Keratinocyte (primary cell): ENCODE results near the gene KRT31.
"Not testable (repeated sequence)": the region's sequence is repeated elsewhere in the genome, so short reads cannot be mapped to it uniquely, and the experiment has no call there.

Experiments used
- CTCF ChIP-seq, 3 experiments: IDR thresholded peaks in 1 of 3; conservative IDR thresholded peaks in 1 of 3; optimal IDR thresholded peaks in 1 of 3; 2 replicates in 2 of 3; 3 replicates in 1 of 3; pipeline versions ENCODE3 to v1.5.1; 2011; ENCODE audit warnings: low read length in 3 of 3, mild to moderate bottlenecking in 3 of 3, moderate library complexity in 2 of 3, control low read depth in 1 of 3, inconsistent platforms in 1 of 3; ENCODE audit not compliant: insufficient read depth in 2 of 3; ENCODE audit errors: extremely low read depth in 1 of 3
- EZH2 ChIP-seq: IDR thresholded peaks from one replicate; pipeline ENCODE4 v1.6.1; 2012; ENCODE audit warnings: inconsistent platforms, mild to moderate bottlenecking, low read length, moderate library complexity

GRCh38 chr17:41395044-41395443, 2.4 kb downstream of the KRT31 start:
- not testable (repeated sequence) for TF ChIP-seq CTCF (optimal IDR thresholded peaks at IDR 0.05 in 1 of 3, IDR thresholded peaks at IDR 0.05 in 1 of 3, conservative IDR thresholded peaks at IDR 0.05 in 1 of 3; ENCODE audit: extremely low read depth in 1 of 3, insufficient read depth in 2 of 3, low read length in 3 of 3); EZH2
